Measurements from ENCODE around the gene ERAP2.
A peak's percentile ranks its signal among the peaks of the same experiment; 100 is the strongest.

Gene ERAP2

GRCh38 chr5:96935559-96936430, 59.5 kb downstream of the ERAP2 start, which contains the start of gene LNPEP:
Gene LNPEP (plus strand): TSS chr5:96936080. CDS start chr5:96936156, 76 bp downstream.
- peak; percentile 96 for DNase-seq

- DNase-seq, result peak; percentile 10
Observed at GRCh38 chr5:96936431-96937320, 60.4 kb downstream of the ERAP2 start.

- no peak for DNase-seq
Observed at GRCh38 chr5:96940586-96940985, 64.3 kb downstream of the ERAP2 start.

GRCh38 chr5:96941140-96941539, 64.8 kb downstream of the ERAP2 start:
- DNase-seq, result no peak

GRCh38 chr5:96942078-96942477, 65.8 kb downstream of the ERAP2 start:
- DNase-seq, result no peak

- DNase-seq, result no peak
Observed at GRCh38 chr5:96942911-96943310, 66.6 kb downstream of the ERAP2 start.

GRCh38 chr5:96943799-96944198, 67.5 kb downstream of the ERAP2 start:
- DNase-seq, result no peak

GRCh38 chr5:96945144-96945897, 69.0 kb downstream of the ERAP2 start:
- no peak for DNase-seq

GRCh38 chr5:96946381-96946780, 70.1 kb downstream of the ERAP2 start:
- no peak for DNase-seq

GRCh38 chr5:96952118-96952750, 75.9 kb downstream of the ERAP2 start:
- no peak for DNase-seq

- no peak for DNase-seq
Observed at GRCh38 chr5:96952974-96953730, 76.9 kb downstream of the ERAP2 start.

GRCh38 chr5:96957254-96958049, 81.2 kb downstream of the ERAP2 start:
- no peak for DNase-seq

- no peak for DNase-seq
Observed at GRCh38 chr5:96958977-96959376, 82.7 kb downstream of the ERAP2 start.

GRCh38 chr5:96961053-96961452, 84.8 kb downstream of the ERAP2 start:
- DNase-seq, result no peak

- DNase-seq, result no peak
Observed at GRCh38 chr5:96962540-96962991, 86.3 kb downstream of the ERAP2 start.

GRCh38 chr5:96963267-96963666, 87.0 kb downstream of the ERAP2 start:
- DNase-seq, result peak; percentile 5

- no peak for DNase-seq
Observed at GRCh38 chr5:96966801-96967200, 90.5 kb downstream of the ERAP2 start.

GRCh38 chr5:96967400-96967799, 91.1 kb downstream of the ERAP2 start:
- DNase-seq, result no peak

GRCh38 chr5:96968074-96968473, 91.8 kb downstream of the ERAP2 start:
- DNase-seq, result no peak

- no peak for DNase-seq
Observed at GRCh38 chr5:96968614-96969013, 92.3 kb downstream of the ERAP2 start.

Measured in NCI-H146 (cell line).